Stomach (tissue), 9 donors: ENCODE data around the gene ZSCAN25. TPM values are rescaled to one million over a fixed set of nuclear protein-coding genes. Genes with fewer than 3 reads are reported as not detected.
"Not testable (repeated sequence)": the region's sequence is repeated elsewhere in the genome, so short reads cannot be mapped to it uniquely, and the experiment has no call there.

Experiments
- DNase-seq, 2 donors: peaks; one replicate each; pipeline versions ENCODE4 v3.0.0 to v3.0.0-alpha.2; 2013 to 2019
- H3K27ac ChIP-seq, 5 donors: fragments of 200-600 bp in 4 of 5; sonication (generic) in 4 of 5; one replicate each; pipeline ENCODE4 v1.5.1; 2013 to 2019; ENCODE audit warnings: mild to moderate bottlenecking in 1 of 5, moderate library complexity in 1 of 5
- H3K27me3 ChIP-seq, 3 donors: fragments of 200-600 bp; sonication (generic); one replicate each; pipeline ENCODE4 v1.5.1; 2017 to 2019; ENCODE audit warnings: mixed run types in 1 of 3
- H3K36me3 ChIP-seq, 4 donors: fragments of 200-600 bp; sonication (generic); 1 replicate in 3 of 4; 2 replicates in 1 of 4; pipeline ENCODE4 v1.5.1; 2016 to 2019
- H3K4me1 ChIP-seq, 4 donors: fragments of 200-600 bp; sonication (generic); one replicate each; pipeline ENCODE4 v1.5.1; 2016 to 2019
- H3K4me3 ChIP-seq, 4 donors: fragments of 200-600 bp; sonication (generic) in 3 of 4; one replicate each; pipeline ENCODE4 v1.5.1; 2016 to 2019; ENCODE audit warnings: mild to moderate bottlenecking in 1 of 4
- H3K9me3 ChIP-seq, 4 donors: fragments of 200-600 bp; sonication (generic); one replicate each; pipeline ENCODE4 v1.5.1; 2016 to 2019
- EP300 ChIP-seq: sonication (generic); formaldehyde crosslinking; IDR thresholded peaks from one replicate; pipeline ENCODE4 v1.6.1; 2017; ENCODE audit warnings: antibody characterized with exemption
- POLR2A ChIP-seq, 4 donors: fragments of 450-650 bp; IDR thresholded peaks; one replicate each; pipeline ENCODE4 v1.6.1; 2016; ENCODE audit warnings: antibody characterized with exemption in 4 of 4, control low read depth in 2 of 4, mild to moderate bottlenecking in 1 of 4, moderate library complexity in 1 of 4
- POLR2AphosphoS5 ChIP-seq, 3 donors: sonication (generic); formaldehyde crosslinking; IDR thresholded peaks; one replicate each; pipeline ENCODE4 v1.6.1; 2016; ENCODE audit warnings: antibody characterized with exemption in 3 of 3
- whole genome bisulfite sequencing, 5 donors: extraction: QIAGEN DNeasy Blood & Tissue Kit in 3 of 5; methylation state at CpG; one replicate each; pipeline versions ENCODE4 v1.1.5 to v1.1.7; 2013 to 2018; 5-methylcytosine and 5-hydroxymethylcytosine counted together
- intact Hi-C: fragments of 100-400 bp; cut with DNase I; formaldehyde crosslinking; loops from one replicate; pipeline ENCODE4 v1.15.1; 2023; ENCODE audit warnings: low total_unique reads
- polyA plus RNA-seq, 3 donors: library from polyadenylated mRNA; stranded (reverse); fragments of 200-250 nt; gene quantifications; one replicate each; pipeline ENCODE4 v1.2.3, GENCODE V29; 2013
- total RNA-seq, 5 donors: library from RNA; depleted of rRNA; stranded (reverse); fragments of >200 nt; gene quantifications; one replicate each; pipeline versions ENCODE4 v1.1.0 to v1.2.3, GENCODE V29; 2014 to 2016
- TF ChIP-seq, protein P1 (sequence below), 7 experiments: fragments of 450-650 bp in 4 of 7; fragments of 200-600 bp in 3 of 7; sonication (generic) in 3 of 7; IDR thresholded peaks; one replicate each; pipeline ENCODE4 v1.5.1; 2016 to 2019; ENCODE audit warnings: antibody characterized with exemption in 7 of 7, control low read depth in 2 of 7, mild to moderate bottlenecking in 1 of 7
- donor health status: healthy with polysubstance abuse.
- donor health status: Bipolar disorder and iron deficiency.
- donor health status: healthy.

Gene ZSCAN25
- total and polyA plus RNA-seq, 8 donors = 3.5 to 16.2 (median 11.0) TPM

DNA sequence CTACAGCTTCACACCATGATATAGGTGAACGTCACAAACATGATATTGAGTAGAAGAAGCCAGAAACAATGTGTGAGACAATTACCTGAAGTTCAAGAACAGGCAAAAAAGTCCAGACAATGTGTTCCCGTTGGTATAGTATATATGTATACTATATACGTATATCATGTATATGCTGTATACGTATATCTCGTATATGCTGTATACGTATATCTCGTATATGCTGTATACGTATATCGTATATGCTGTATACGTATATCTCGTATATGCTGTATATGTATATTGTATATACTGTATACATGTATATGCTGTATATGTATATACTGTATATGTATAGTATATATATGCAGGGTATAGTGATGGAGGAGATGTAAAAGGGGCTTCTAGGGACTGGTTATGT lies 10.8 kb downstream of the ZSCAN25 start:
- intact Hi-C loops = no loop called here
- no peak for DNase-seq
- peaks cover 75 to 100% (median 100%) of the 10 kb centered on the region in 4 donors for H3K36me3 ChIP-seq

DNA sequence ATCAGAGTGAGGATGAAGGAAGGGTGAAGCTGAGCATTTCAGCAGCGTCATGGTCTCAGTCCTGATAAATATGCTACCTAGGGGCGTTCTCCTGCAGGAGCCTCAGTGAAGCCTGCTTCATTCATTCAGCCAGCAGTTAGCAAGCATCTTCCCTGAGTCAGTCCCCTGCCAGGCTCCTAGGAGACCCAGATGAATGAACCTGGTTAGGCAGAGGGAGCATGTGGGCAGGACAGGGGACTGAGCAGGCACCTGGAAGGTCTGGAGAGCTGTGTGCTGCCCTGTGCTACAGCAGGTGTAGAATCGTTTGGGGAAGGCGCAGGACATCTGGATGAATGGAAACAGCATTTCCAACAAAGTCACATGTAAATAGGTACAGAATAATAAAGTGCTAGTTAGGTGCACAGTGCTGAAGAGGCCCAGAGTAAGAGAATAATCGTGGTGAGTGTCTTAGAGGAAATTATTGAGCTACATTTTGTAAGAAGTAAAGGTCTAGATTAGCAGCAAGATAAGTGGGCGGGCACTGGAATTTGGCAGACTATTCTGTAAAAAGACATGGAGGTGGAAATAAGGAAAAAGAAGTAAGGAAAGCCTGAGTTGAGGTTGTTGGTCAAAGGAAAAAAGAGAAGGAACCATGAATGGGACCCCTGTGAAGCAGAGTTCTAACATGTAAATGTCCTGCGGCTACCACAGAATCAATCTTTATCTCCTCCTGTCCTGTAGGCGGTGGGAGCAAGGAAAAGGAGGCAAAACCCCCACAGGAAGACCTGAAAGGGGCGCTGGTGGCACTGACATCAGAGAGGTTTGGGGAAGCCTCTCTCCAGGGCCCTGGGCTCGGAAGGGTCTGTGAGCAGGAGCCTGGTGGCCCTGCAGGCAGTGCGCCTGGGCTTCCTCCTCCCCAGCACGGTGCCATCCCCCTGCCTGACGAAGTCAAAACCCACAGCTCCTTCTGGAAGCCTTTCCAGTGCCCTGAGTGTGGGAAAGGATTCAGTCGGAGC lies 12.0 kb downstream of the ZSCAN25 start:
- WGBS, 5 donors = 77 to 83% (median 81%) methylated on average over 14 of the region's 14 CpGs
- H3K4me1 ChIP-seq = no peaks in the 10 kb centered on the region
- no peak for DNase-seq
- H3K4me3 ChIP-seq = no peak overlapping the region
- intact Hi-C loops = no loop called here
- TF ChIP-seq POLR2A (IDR thresholded peaks at IDR 0.05) (no peak), POLR2AphosphoS5 (IDR thresholded peaks at IDR 0.05) (no peak), EP300 (no peak)
- TF ChIP-seq, protein P1, sequence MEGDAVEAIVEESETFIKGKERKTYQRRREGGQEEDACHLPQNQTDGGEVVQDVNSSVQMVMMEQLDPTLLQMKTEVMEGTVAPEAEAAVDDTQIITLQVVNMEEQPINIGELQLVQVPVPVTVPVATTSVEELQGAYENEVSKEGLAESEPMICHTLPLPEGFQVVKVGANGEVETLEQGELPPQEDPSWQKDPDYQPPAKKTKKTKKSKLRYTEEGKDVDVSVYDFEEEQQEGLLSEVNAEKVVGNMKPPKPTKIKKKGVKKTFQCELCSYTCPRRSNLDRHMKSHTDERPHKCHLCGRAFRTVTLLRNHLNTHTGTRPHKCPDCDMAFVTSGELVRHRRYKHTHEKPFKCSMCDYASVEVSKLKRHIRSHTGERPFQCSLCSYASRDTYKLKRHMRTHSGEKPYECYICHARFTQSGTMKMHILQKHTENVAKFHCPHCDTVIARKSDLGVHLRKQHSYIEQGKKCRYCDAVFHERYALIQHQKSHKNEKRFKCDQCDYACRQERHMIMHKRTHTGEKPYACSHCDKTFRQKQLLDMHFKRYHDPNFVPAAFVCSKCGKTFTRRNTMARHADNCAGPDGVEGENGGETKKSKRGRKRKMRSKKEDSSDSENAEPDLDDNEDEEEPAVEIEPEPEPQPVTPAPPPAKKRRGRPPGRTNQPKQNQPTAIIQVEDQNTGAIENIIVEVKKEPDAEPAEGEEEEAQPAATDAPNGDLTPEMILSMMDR (IDR thresholded peaks at IDR 0.05) = no peak
- H3K36me3 ChIP-seq = peaks cover 66 to 99% (median 99%) of the 10 kb centered on the region in 4 donors
- no peak overlapping the region for H3K27ac ChIP-seq
- no peaks in the 10 kb centered on the region for H3K27me3 ChIP-seq
- H3K9me3 ChIP-seq = no peaks in the 10 kb centered on the region

More for the DNA sequence above, 10.8 kb downstream of the ZSCAN25 start:
- Histone ChIP-seq H3K9me3 (no peaks in the 10 kb centered on the region), H3K4me1 (no peaks in the 10 kb centered on the region), H3K4me3 (no peak overlapping the region), H3K27me3 (no peaks in the 10 kb centered on the region), H3K27ac (no peak overlapping the region)
- 92 to 98% (median 97%) methylated on average over 11 of the region's 11 CpGs for WGBS, 5 donors
- TF ChIP-seq POLR2AphosphoS5 (IDR thresholded peaks at IDR 0.05) = no peak
- no peak for TF ChIP-seq EP300
- no peak for TF ChIP-seq POLR2A (IDR thresholded peaks at IDR 0.05)
- TF ChIP-seq, protein P1 (IDR thresholded peaks at IDR 0.05) = no peak

DNA sequence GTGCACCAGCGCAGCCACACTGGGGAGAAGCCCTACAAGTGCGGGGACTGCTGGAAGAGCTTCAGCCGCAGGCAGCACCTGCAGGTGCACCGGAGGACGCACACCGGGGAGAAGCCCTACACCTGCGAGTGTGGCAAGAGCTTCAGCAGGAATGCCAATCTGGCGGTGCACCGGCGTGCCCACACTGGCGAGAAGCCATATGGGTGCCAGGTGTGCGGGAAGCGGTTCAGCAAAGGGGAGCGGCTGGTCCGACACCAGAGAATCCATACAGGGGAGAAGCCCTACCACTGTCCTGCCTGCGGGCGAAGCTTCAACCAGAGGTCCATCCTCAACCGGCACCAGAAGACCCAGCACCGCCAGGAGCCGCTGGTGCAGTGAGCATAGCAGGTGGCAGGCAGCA lies 12.9 kb downstream of the ZSCAN25 start:
- TF ChIP-seq POLR2AphosphoS5 (IDR thresholded peaks at IDR 0.05) (no peak), POLR2A (IDR thresholded peaks at IDR 0.05) (no peak), EP300 (no peak)
- TF ChIP-seq, protein P1 (IDR thresholded peaks at IDR 0.05) = no peak
- Histone ChIP-seq H3K27ac (no peak overlapping the region), H3K4me3 (no peak overlapping the region), H3K36me3 (peaks cover 57 to 99% (median 99%) of the 10 kb centered on the region in 4 donors), H3K9me3 (no peaks in the 10 kb centered on the region), H3K27me3 (no peaks in the 10 kb centered on the region), H3K4me1 (no peaks in the 10 kb centered on the region)
- intact Hi-C loops = no loop called here
- 86 to 92% (median 89%) methylated on average over 17 to 20 of the region's 20 CpGs for WGBS, 5 donors
- DNase-seq = no peak

DNA sequence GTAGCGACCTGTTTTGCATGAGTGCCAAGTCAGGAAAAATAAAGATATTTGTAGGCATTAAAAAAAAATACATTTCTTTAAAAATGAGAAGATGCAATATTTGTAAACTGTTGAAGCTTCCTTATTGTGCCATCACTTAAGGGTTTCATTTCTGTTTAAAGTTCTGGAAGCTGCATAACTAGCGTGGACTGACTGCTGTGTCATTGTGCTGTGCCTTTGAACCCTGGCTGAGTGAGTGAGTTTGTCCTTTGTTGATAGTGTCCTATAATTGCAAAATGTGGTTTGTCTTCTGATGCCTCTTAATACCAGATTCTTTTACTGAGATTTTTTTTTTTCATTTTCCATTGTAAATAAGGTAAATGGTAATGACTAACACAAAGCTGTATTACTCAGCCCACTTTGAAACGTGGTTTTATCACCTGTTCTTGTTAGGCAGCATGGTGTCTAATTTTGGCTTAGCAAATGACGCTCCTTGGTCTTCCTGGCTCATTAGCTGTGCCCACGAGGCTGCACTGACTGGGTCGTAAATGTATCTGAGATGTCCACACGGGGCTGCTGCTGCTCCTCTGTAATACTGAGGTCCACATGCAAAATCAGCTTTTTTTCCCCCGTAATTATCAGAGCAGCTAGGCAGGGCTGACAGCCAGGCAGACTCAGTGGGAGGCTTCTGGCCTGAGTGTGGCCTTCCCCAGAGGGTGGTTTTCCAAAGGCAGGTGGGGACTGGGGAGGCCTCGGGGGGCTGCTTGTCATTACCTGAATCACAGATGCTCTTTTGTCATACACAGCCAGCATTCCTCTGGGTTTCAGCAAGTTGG lies 14.8 kb downstream of the ZSCAN25 start:
- H3K9me3 ChIP-seq = no peaks in the 10 kb centered on the region
- H3K36me3 ChIP-seq = peaks cover 39 to 85% (median 82%) of the 10 kb centered on the region in 4 donors
- H3K4me3 ChIP-seq = no peak overlapping the region
- DNase-seq = peak in 1 of 2 donors; percentile 66
- H3K27ac ChIP-seq = no peak overlapping the region
- WGBS, 5 donors = 41 to 63% (median 45%) methylated on average over 8 to 9 of the region's 9 CpGs
- TF ChIP-seq EP300 = no peak
- TF ChIP-seq, protein P1 (IDR thresholded peaks at IDR 0.05) = peak in 1 of 7 experiments; percentile 23
- intact Hi-C loops = no loop called here
- H3K27me3 ChIP-seq = no peaks in the 10 kb centered on the region
- H3K4me1 ChIP-seq = no peaks in the 10 kb centered on the region

DNA sequence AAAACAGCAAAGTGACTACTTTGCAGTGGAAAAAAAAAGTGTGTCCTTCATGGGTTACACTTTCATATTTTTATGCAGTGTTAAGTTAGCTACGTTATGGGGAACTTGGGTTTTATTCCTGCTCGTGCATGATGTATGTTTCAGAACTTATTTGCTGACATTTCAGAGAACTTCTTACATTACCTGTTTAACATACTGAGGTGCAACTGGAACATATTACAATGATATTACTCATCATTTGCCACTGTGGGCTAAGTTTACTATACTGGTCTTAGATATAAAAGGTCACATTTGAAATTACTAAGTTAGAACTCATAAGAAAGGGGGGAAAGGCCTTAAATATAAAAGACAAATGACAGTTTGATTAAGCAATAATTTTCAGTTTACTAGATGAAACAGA lies 20.7 kb downstream of the ZSCAN25 start:
- DNase-seq, H3K4me1 ChIP-seq, H3K27ac ChIP-seq, H3K9me3 ChIP-seq, intact Hi-C loops, H3K27me3 ChIP-seq, H3K4me3 ChIP-seq: not testable (repeated sequence)
- WGBS, 5 donors = 72 to 82% (median 77%) methylated on average over 2 of the region's 2 CpGs
- peaks cover 3 to 37% (median 31%) of the 10 kb centered on the region in 4 donors for H3K36me3 ChIP-seq
